Measurements from ENCODE around the gene WLS.

DNA sequence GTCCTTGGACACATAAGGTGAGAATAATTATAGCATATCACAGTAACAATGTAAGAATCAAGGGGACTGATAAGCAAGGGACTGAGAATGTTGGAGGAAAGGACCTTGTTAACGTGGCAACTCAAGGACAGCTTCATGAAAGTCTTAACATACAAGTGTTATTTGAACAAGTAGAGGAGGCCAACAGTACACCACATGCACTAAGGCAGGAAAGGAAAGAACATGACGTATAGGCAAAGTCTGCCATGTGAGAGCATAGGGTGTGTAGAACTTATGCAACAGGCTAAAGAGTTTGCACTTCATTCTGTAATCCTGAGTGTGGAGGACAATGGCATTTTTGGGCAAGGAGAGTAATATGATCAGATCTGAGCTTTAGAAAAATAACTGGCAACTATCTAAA lies 148.6 kb downstream of the WLS start:
- TF ChIP-seq, protein P1, sequence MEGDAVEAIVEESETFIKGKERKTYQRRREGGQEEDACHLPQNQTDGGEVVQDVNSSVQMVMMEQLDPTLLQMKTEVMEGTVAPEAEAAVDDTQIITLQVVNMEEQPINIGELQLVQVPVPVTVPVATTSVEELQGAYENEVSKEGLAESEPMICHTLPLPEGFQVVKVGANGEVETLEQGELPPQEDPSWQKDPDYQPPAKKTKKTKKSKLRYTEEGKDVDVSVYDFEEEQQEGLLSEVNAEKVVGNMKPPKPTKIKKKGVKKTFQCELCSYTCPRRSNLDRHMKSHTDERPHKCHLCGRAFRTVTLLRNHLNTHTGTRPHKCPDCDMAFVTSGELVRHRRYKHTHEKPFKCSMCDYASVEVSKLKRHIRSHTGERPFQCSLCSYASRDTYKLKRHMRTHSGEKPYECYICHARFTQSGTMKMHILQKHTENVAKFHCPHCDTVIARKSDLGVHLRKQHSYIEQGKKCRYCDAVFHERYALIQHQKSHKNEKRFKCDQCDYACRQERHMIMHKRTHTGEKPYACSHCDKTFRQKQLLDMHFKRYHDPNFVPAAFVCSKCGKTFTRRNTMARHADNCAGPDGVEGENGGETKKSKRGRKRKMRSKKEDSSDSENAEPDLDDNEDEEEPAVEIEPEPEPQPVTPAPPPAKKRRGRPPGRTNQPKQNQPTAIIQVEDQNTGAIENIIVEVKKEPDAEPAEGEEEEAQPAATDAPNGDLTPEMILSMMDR (IDR thresholded peaks at IDR 0.05) = no peak
- TF ChIP-seq POLR2A (IDR thresholded peaks at IDR 0.05) (no peak), POLR2AphosphoS5 (IDR thresholded peaks at IDR 0.05) (no peak), EP300 (IDR thresholded peaks at IDR 0.05) (no peak)
